Retinal pigment epithelial cell (primary cell): ENCODE data around the gene TSPAN17.

ENCODE experiments used
- DNase-seq: peaks from one replicate; pipeline ENCODE4 v3.0.0-alpha.2; 2010; ENCODE audit warnings: low read depth
- H3K4me3 ChIP-seq: 2 replicates; pipeline ENCODE4 v1.5.1; 2011; ENCODE audit warnings: mild to moderate bottlenecking, low read length, control low read depth, moderate library complexity
- CTCF ChIP-seq: conservative IDR thresholded peaks from 2 replicates; pipeline ENCODE4 v1.5.1; 2011; ENCODE audit warnings: low read depth, low read length, control low read depth, inconsistent platforms

Gene TSPAN17

GRCh38 chr5:176628406-176629228 lies 18.7 kb upstream of the TSPAN17 start:
- DNase-seq: no peak
- H3K4me3 ChIP-seq: no peak overlapping the region
- no peak for TF ChIP-seq CTCF

GRCh38 chr5:176629317-176629852 lies 17.9 kb upstream of the TSPAN17 start:
- DNase-seq: no peak
- no peak for TF ChIP-seq CTCF
- H3K4me3 ChIP-seq: no peak overlapping the region

- no peak for DNase-seq
- no peak for TF ChIP-seq CTCF
- H3K4me3 ChIP-seq: peak within 1 kb of the TSS; percentile 39
Measured at GRCh38 chr5:176629853-176630680, 17.2 kb upstream of the TSPAN17 start, which contains the start of the genes EIF4E1B and SNCB. TSS of gene EIF4E1B (plus strand) at chr5:176630675. CDS start at chr5:176642788, 12,113 bp downstream. TSS of gene SNCB (minus strand) at chr5:176630534. CDS start at chr5:176629654, 880 bp downstream.

GRCh38 chr5:176630681-176631222 lies 16.5 kb upstream of the TSPAN17 start:
- peak overlapping the region; percentile 39 for H3K4me3 ChIP-seq
- no peak for DNase-seq
- TF ChIP-seq CTCF: no peak

- DNase-seq: no peak
- no peak overlapping the region for H3K4me3 ChIP-seq
Measured at GRCh38 chr5:176631383-176632200, 15.7 kb upstream of the TSPAN17 start.

More at GRCh38 chr5:176631383-176632200, 15.7 kb upstream of the TSPAN17 start:
- TF ChIP-seq CTCF: no peak
